ENCODE results near the gene RRBP1. TPM values are rescaled to one million over a fixed set of nuclear protein-coding genes. Genes with fewer than 3 reads are reported as not detected.

The RRBP1 gene
- total RNA-seq, 4 donors from 2014 or later = 33.7 to 57.7 (median 43.2) TPM

GRCh38 chr20:17726902-17727301 is 44.9 kb upstream of the RRBP1 start:
- no peak for TF ChIP-seq CTCF (IDR thresholded peaks at IDR 0.05)
- no peak for TF ChIP-seq POLR2A (IDR thresholded peaks at IDR 0.05)
- 63 to 68% methylated on average over 4 of the region's 4 CpGs for WGBS, 2 donors
- intact Hi-C loops (cut with DNase I; ENCODE audit: low total_unique reads) = no loop called here
- no peak for DNase-seq (ENCODE audit: low spot score in 2 of 2)
- H3K4me3 ChIP-seq (ENCODE audit: low read depth, poor library complexity, severe bottlenecking) = no peak overlapping the region

GRCh38 chr20:17725094-17725835 is 43.2 kb upstream of the RRBP1 start:
- DNase-seq (ENCODE audit: low spot score in 2 of 2) = no peak
- 83 to 93% methylated on average over 13 of the region's 13 CpGs for WGBS, 2 donors
- intact Hi-C loops (cut with DNase I; ENCODE audit: low total_unique reads) = no loop called here
- no peak overlapping the region for H3K4me3 ChIP-seq (ENCODE audit: low read depth, poor library complexity, severe bottlenecking)
- TF ChIP-seq POLR2A (IDR thresholded peaks at IDR 0.05) = no peak

GRCh38 chr20:17723301-17723691 is 41.3 kb upstream of the RRBP1 start:
- no peak overlapping the region for H3K4me3 ChIP-seq (ENCODE audit: low read depth, poor library complexity, severe bottlenecking)
- DNase-seq (ENCODE audit: low spot score in 2 of 2) = no peak
- WGBS, 2 donors = 92 to 97% methylated on average over 5 of the region's 5 CpGs
- intact Hi-C loops (cut with DNase I; ENCODE audit: low total_unique reads) = no loop called here
- TF ChIP-seq CTCF (IDR thresholded peaks at IDR 0.05) (no peak), POLR2A (IDR thresholded peaks at IDR 0.05) (no peak)

DNA sequence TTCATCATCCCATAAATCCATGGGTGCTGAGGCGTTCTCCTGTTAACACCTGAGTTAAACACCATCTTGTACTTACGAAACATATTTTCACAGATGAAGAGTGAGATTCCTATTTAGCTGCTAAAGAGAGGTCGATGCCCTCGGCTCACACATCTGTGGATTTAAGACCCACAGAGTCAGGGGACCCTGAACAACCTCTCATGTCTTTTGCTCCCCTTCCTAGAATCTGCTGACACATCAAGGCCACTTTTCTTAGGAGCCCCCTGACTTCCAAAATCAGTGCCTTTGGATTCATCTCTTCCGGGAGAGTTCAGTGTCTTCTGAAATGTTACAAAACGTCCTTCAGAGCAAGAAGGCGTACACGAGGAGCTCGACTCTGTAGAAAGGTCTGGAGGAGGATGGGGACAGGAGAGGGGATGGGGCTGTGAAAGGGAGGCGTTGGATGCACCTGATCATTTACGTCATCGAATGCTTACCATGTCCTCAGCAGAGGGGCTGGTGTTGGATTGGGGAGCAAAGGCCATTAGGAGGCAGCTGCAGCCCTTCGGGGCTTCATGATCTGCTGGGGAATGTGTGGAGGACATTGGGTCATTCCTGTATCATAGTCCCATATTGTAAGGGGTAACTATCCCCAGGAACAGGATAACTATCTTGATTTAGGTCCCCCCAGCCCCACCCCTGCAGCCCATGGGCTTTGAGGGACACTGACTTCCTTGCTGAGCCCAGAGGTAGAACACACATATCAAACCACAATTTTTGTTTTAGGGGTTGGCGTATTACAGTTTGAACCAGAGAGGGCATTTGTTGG is 40.7 kb upstream of the RRBP1 start:
- WGBS, 2 donors = 84 to 89% methylated on average over 14 of the region's 14 CpGs
- no peak for DNase-seq (ENCODE audit: low spot score in 2 of 2)
- intact Hi-C loops (cut with DNase I; ENCODE audit: low total_unique reads) = no loop called here
- TF ChIP-seq CTCF (IDR thresholded peaks at IDR 0.05) = no peak
- no peak for TF ChIP-seq POLR2A (IDR thresholded peaks at IDR 0.05)
- no peak overlapping the region for H3K4me3 ChIP-seq (ENCODE audit: low read depth, poor library complexity, severe bottlenecking)

GRCh38 chr20:17721802-17722486 is 39.9 kb upstream of the RRBP1 start:
- no peak overlapping the region for H3K4me3 ChIP-seq (ENCODE audit: low read depth, poor library complexity, severe bottlenecking)
- TF ChIP-seq CTCF (IDR thresholded peaks at IDR 0.05) (no peak), POLR2A (IDR thresholded peaks at IDR 0.05) (no peak)
- DNase-seq (ENCODE audit: low spot score in 2 of 2) = no peak
- WGBS, 2 donors = 72 to 79% methylated on average over 6 of the region's 6 CpGs
- intact Hi-C loops (cut with DNase I; ENCODE audit: low total_unique reads) = no loop called here

DNA sequence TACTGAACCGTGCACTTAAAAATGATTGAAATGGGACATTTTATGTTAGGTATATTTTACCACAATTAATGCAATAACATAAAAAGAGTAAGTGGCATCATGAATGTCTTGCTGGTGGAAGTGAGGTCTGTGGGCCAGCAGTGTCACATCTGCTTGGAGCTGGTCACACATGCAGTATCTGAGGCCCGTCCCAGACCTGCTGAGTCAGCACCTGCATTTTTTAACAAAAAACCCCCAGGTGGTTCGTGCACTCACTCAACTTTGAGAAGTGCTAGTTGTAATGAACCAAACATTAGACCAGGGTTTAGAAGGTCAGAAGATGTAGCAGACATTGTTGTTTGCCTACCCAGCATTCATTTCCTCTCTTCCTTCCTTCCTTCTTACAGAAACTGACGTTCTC is 38.7 kb upstream of the RRBP1 start:
- H3K4me3 ChIP-seq (ENCODE audit: low read depth, poor library complexity, severe bottlenecking) = no peak overlapping the region
- TF ChIP-seq CTCF (IDR thresholded peaks at IDR 0.05) (no peak), POLR2A (IDR thresholded peaks at IDR 0.05) (no peak)
- WGBS, 2 donors = 66 to 72% methylated on average over 4 of the region's 4 CpGs
- DNase-seq (ENCODE audit: low spot score in 2 of 2) = no peak
- intact Hi-C loops (cut with DNase I; ENCODE audit: low total_unique reads) = no loop called here

Measured in lower leg skin (tissue), 4 donors.